Left lung (tissue), 10 donors: Measurements from ENCODE around the gene SIRPA. TPM values are rescaled to one million over a fixed set of nuclear protein-coding genes. Genes with fewer than 3 reads are reported as not detected.
"Not testable (repeated sequence)": the region's sequence is repeated elsewhere in the genome, so short reads cannot be mapped to it uniquely, and the experiment has no call there.

Experiments
- ATAC-seq: fragments of 200-7000 bp; cut with Tn5 transposase; one replicate; pipeline ENCODE4 v1.9.1; 2020; ENCODE audit warnings: moderate library complexity
- DNase-seq, 4 donors: peaks; one replicate each; pipeline ENCODE4 v3.0.0-alpha.2; 2013 to 2020
- H3K27ac ChIP-seq, 2 donors: fragments of 200-600 bp; sonication (generic) in 1 of 2; one replicate each; pipeline versions ENCODE4 v1.5.0 to v1.8.0; 2020 to 2021
- H3K27me3 ChIP-seq, 2 donors: fragments of 200-600 bp; sonication (generic) in 1 of 2; one replicate each; pipeline versions ENCODE4 v1.5.0 to v1.8.0; 2020 to 2021
- H3K36me3 ChIP-seq, 2 donors: fragments of 200-600 bp; sonication (generic) in 1 of 2; one replicate each; pipeline versions ENCODE4 v1.5.0 to v1.8.0; 2020 to 2021
- H3K4me1 ChIP-seq, 2 donors: fragments of 200-600 bp; one replicate each; pipeline ENCODE4 v1.8.0; 2021
- H3K4me3 ChIP-seq, 2 donors: fragments of 200-600 bp; sonication (generic) in 1 of 2; one replicate each; pipeline versions ENCODE4 v1.5.0 to v1.8.0; 2020 to 2021; ENCODE audit warnings: mild to moderate bottlenecking in 1 of 2
- H3K9me3 ChIP-seq, 2 donors: fragments of 200-600 bp; sonication (generic) in 1 of 2; one replicate each; pipeline versions ENCODE4 v1.5.0 to v1.8.0; 2020 to 2021
- CTCF ChIP-seq, 2 donors: fragments of 200-600 bp; sonication (generic) in 1 of 2; IDR thresholded peaks; one replicate each; pipeline versions ENCODE4 v1.5.0 to v1.8.0; 2021; ENCODE audit warnings: antibody characterized with exemption in 2 of 2
- intact Hi-C, 2 donors: fragments of 100-400 bp; cut with DNase I; formaldehyde crosslinking; loops; one replicate each; pipeline versions ENCODE4 v1.11.2 to v1.14.2; 2022
- polyA plus RNA-seq, 6 donors: library from polyadenylated mRNA; unstranded; fragments of 120-200 nt; gene quantifications; one replicate each; pipeline ENCODE4 v1.2.1, GENCODE V29; 2013; ENCODE audit not compliant: insufficient read length in 6 of 6
- total RNA-seq, 2 donors: library from RNA; stranded (reverse); fragmentation: NEBNext Ultra II Directional; extraction: Animal tissue kit (Norgen Biotek cat#: 25700); gene quantifications; one replicate each; pipeline ENCODE4 v1.2.1, GENCODE V29; 2021
- donor health status: DM: no; HTN: yes; CAD: no.
- donor health status: DM: no; HTN: no; CAD: no.

The SIRPA gene
- total and polyA plus RNA-seq, 8 donors = 9.8 to 102 (median 12.4) TPM

GRCh38 chr20:1920252-1920651 is 25.0 kb downstream of the SIRPA start:
- DNase-seq (no peak), ATAC-seq (no peak)
- no peak for TF ChIP-seq CTCF (IDR thresholded peaks at IDR 0.05)
- Histone ChIP-seq H3K9me3 (no peaks in the 10 kb centered on the region), H3K4me1 (peaks cover 0 to 10% of the 10 kb centered on the region in 2 donors), H3K27ac (no peak overlapping the region), H3K4me3 (no peak overlapping the region), H3K27me3 (no peaks in the 10 kb centered on the region), H3K36me3 (peaks cover 0 to 86% of the 10 kb centered on the region in 2 donors)
- intact Hi-C loops = no loop called here

GRCh38 chr20:1920826-1921225 is 25.6 kb downstream of the SIRPA start:
- Histone ChIP-seq H3K36me3 (peaks cover 0 to 86% of the 10 kb centered on the region in 2 donors), H3K4me3 (no peak overlapping the region), H3K27me3 (no peaks in the 10 kb centered on the region), H3K4me1 (peaks cover 0 to 10% of the 10 kb centered on the region in 2 donors), H3K9me3 (no peaks in the 10 kb centered on the region), H3K27ac (no peak overlapping the region)
- intact Hi-C loops = no loop called here
- DNase-seq = no peak
- no peak for ATAC-seq
- no peak for TF ChIP-seq CTCF (IDR thresholded peaks at IDR 0.05)

GRCh38 chr20:1921985-1922384 is 26.8 kb downstream of the SIRPA start:
- not testable (repeated sequence) for DNase-seq, ATAC-seq

DNA sequence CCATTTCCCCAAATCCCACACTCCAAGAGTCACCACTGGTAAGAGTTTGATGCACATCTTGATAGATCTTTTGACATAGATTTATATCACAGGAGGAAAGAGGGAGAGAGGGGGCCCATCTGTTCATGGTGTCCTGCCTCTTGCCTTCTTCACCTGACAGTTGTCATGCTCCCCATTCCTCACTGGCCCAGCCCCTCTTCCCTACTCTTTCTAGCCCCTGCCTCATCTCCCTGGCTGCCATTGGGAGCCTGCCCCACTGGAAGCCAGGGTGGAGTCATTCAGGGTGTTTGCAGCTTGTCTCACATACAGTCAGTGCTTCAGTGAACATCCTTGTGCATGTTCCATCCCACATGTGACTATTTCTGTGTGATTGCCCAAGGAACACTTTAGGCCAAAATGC is 27.6 kb downstream of the SIRPA start:
- no peak for ATAC-seq
- TF ChIP-seq CTCF (IDR thresholded peaks at IDR 0.05) = no peak
- Histone ChIP-seq H3K4me3 (no peak overlapping the region), H3K27me3 (peaks cover 0 to 6% of the 10 kb centered on the region in 2 donors), H3K27ac (no peak overlapping the region), H3K9me3 (no peaks in the 10 kb centered on the region), H3K4me1 (peaks cover 0 to 14% of the 10 kb centered on the region in 2 donors), H3K36me3 (peaks cover 0 to 86% of the 10 kb centered on the region in 2 donors)
- DNase-seq = no peak
- intact Hi-C loops = no loop called here

More at GRCh38 chr20:1921985-1922384, 26.8 kb downstream of the SIRPA start:
- intact Hi-C loops, H3K27ac ChIP-seq, H3K27me3 ChIP-seq, H3K9me3 ChIP-seq, H3K4me3 ChIP-seq: not testable (repeated sequence)
- Histone ChIP-seq H3K4me1 (peaks cover 0 to 14% of the 10 kb centered on the region in 2 donors), H3K36me3 (peaks cover 0 to 86% of the 10 kb centered on the region in 2 donors)

- H3K27me3 ChIP-seq = peaks cover 0 to 28% of the 10 kb centered on the region in 2 donors
- H3K36me3 ChIP-seq = peaks cover 0 to 86% of the 10 kb centered on the region in 2 donors
- no peak overlapping the region for H3K4me3 ChIP-seq
- H3K27ac ChIP-seq = no peak overlapping the region
- no peaks in the 10 kb centered on the region for H3K9me3 ChIP-seq
- DNase-seq = no peak
- peaks cover 0 to 14% of the 10 kb centered on the region in 2 donors for H3K4me1 ChIP-seq
- no peak for ATAC-seq
- TF ChIP-seq CTCF (IDR thresholded peaks at IDR 0.05) = no peak
- intact Hi-C loops = no loop called here
Measured at GRCh38 chr20:1924910-1925861, 30.0 kb downstream of the SIRPA start.
